Astrocyte of the spinal cord (primary cell): Measurements from ENCODE around the gene NKX6-2.

Experiments
- DNase-seq: peaks from one replicate; pipeline ENCODE4 v3.0.0; 2011; ENCODE audit warnings: low read depth, low spot score
- H3K4me3 ChIP-seq: 2 replicates; pipeline ENCODE4 v1.5.1; 2011; ENCODE audit warnings: low read depth, mild to moderate bottlenecking, low read length, moderate library complexity
- CTCF ChIP-seq: IDR thresholded peaks from 2 replicates; pipeline ENCODE4 v1.5.1; 2012; ENCODE audit warnings: low read depth, mild to moderate bottlenecking, low read length, inconsistent platforms
- in situ Hi-C: cut with HindIII; loops from 2 replicates; pipeline ENCODE4 v1.10.0; 2017; ENCODE audit warnings: low sequenced_read_pairs

Gene NKX6-2

GRCh38 chr10:132780356-132780755 lies 5.6 kb downstream of the NKX6-2 start:
- in situ Hi-C loops, result no loop called here
- no peak for TF ChIP-seq CTCF
- no peak for DNase-seq
- no peak overlapping the region for H3K4me3 ChIP-seq

GRCh38 chr10:132779549-132780294 lies 6.2 kb downstream of the NKX6-2 start:
- no peak for TF ChIP-seq CTCF
- DNase-seq, result no peak
- H3K4me3 ChIP-seq, result no peak overlapping the region
- in situ Hi-C loops, result no loop called here

- DNase-seq, result no peak
- no peak overlapping the region for H3K4me3 ChIP-seq
- in situ Hi-C loops, result no loop called here
- no peak for TF ChIP-seq CTCF
Measured at GRCh38 chr10:132777441-132777840, 8.5 kb downstream of the NKX6-2 start.

- no peak overlapping the region for H3K4me3 ChIP-seq
- TF ChIP-seq CTCF, result no peak
- DNase-seq, result no peak
- in situ Hi-C loops, result no loop called here
Measured at GRCh38 chr10:132776821-132777220, 9.1 kb downstream of the NKX6-2 start.

- H3K4me3 ChIP-seq, result no peak overlapping the region
- TF ChIP-seq CTCF, result no peak
- no peak for DNase-seq
- in situ Hi-C loops, result no loop called here
Measured at GRCh38 chr10:132776186-132776585, 9.8 kb downstream of the NKX6-2 start.

GRCh38 chr10:132774902-132775863 lies 10.8 kb downstream of the NKX6-2 start:
- no peak for TF ChIP-seq CTCF
- in situ Hi-C loops, result no loop called here
- no peak overlapping the region for H3K4me3 ChIP-seq
- no peak for DNase-seq
